ENCODE results near the gene USH2A.
"Not testable (repeated sequence)": the region's sequence is repeated elsewhere in the genome, so short reads cannot be mapped to it uniquely, and the experiment has no call there.

Gene USH2A

GRCh38 chr1:216175714-216176113 lies 247.5 kb downstream of the USH2A start:
- TF ChIP-seq CTCF (IDR thresholded peaks at IDR 0.05; ENCODE audit: insufficient read depth, low read length, poor library complexity, severe bottlenecking): no peak
- H3K27me3 ChIP-seq (replicated peaks; ENCODE audit: control insufficient read depth, insufficient read depth, low read length): no peaks in the 10 kb centered on the region
- no peak for DNase-seq (ENCODE audit: extremely low read depth, insufficient read length)

GRCh38 chr1:216173376-216173995 lies 249.8 kb downstream of the USH2A start:
- DNase-seq (ENCODE audit: extremely low read depth, insufficient read length): no peak
- no peaks in the 10 kb centered on the region for H3K36me3 ChIP-seq (ENCODE audit: control insufficient read depth, insufficient read depth, low read length)
- no peak overlapping the region for H3K4me3 ChIP-seq (replicated peaks; ENCODE audit: low read depth, low read length)
- H3K27me3 ChIP-seq (replicated peaks; ENCODE audit: control insufficient read depth, insufficient read depth, low read length): no peaks in the 10 kb centered on the region
- TF ChIP-seq CTCF (IDR thresholded peaks at IDR 0.05; ENCODE audit: insufficient read depth, low read length, poor library complexity, severe bottlenecking): no peak

More at GRCh38 chr1:216175714-216176113, 247.5 kb downstream of the USH2A start:
- Histone ChIP-seq H3K4me3 (replicated peaks; ENCODE audit: low read depth, low read length) (no peak overlapping the region), H3K36me3 (ENCODE audit: control insufficient read depth, insufficient read depth, low read length) (no peaks in the 10 kb centered on the region)

GRCh38 chr1:216169351-216169750 lies 253.9 kb downstream of the USH2A start:
- H3K4me3 ChIP-seq (replicated peaks; ENCODE audit: low read depth, low read length): no peak overlapping the region
- DNase-seq (ENCODE audit: extremely low read depth, insufficient read length): no peak
- no peaks in the 10 kb centered on the region for H3K36me3 ChIP-seq (ENCODE audit: control insufficient read depth, insufficient read depth, low read length)
- no peak for TF ChIP-seq CTCF (IDR thresholded peaks at IDR 0.05; ENCODE audit: insufficient read depth, low read length, poor library complexity, severe bottlenecking)
- H3K27me3 ChIP-seq (replicated peaks; ENCODE audit: control insufficient read depth, insufficient read depth, low read length): no peaks in the 10 kb centered on the region

- no peak for TF ChIP-seq CTCF (IDR thresholded peaks at IDR 0.05; ENCODE audit: insufficient read depth, low read length, poor library complexity, severe bottlenecking)
- H3K4me3 ChIP-seq (replicated peaks; ENCODE audit: low read depth, low read length): no peak overlapping the region
- no peaks in the 10 kb centered on the region for H3K27me3 ChIP-seq (replicated peaks; ENCODE audit: control insufficient read depth, insufficient read depth, low read length)
- DNase-seq (ENCODE audit: extremely low read depth, insufficient read length): no peak
- H3K36me3 ChIP-seq (ENCODE audit: control insufficient read depth, insufficient read depth, low read length): no peaks in the 10 kb centered on the region
Measured at GRCh38 chr1:216168546-216168945, 254.7 kb downstream of the USH2A start.

- Histone ChIP-seq H3K36me3 (ENCODE audit: control insufficient read depth, insufficient read depth, low read length) (no peaks in the 10 kb centered on the region), H3K27me3 (replicated peaks; ENCODE audit: control insufficient read depth, insufficient read depth, low read length) (no peaks in the 10 kb centered on the region), H3K4me3 (replicated peaks; ENCODE audit: low read depth, low read length) (no peak overlapping the region)
- no peak for TF ChIP-seq CTCF (IDR thresholded peaks at IDR 0.05; ENCODE audit: insufficient read depth, low read length, poor library complexity, severe bottlenecking)
- no peak for DNase-seq (ENCODE audit: extremely low read depth, insufficient read length)
Measured at GRCh38 chr1:216154063-216154462, 269.2 kb downstream of the USH2A start.

- Histone ChIP-seq H3K4me3 (replicated peaks; ENCODE audit: low read depth, low read length) (no peak overlapping the region), H3K27me3 (replicated peaks; ENCODE audit: control insufficient read depth, insufficient read depth, low read length) (no peaks in the 10 kb centered on the region), H3K36me3 (ENCODE audit: control insufficient read depth, insufficient read depth, low read length) (no peaks in the 10 kb centered on the region)
- no peak for DNase-seq (ENCODE audit: extremely low read depth, insufficient read length)
- TF ChIP-seq CTCF (IDR thresholded peaks at IDR 0.05; ENCODE audit: insufficient read depth, low read length, poor library complexity, severe bottlenecking): no peak
Measured at GRCh38 chr1:216153130-216153529, 270.1 kb downstream of the USH2A start.

- H3K36me3 ChIP-seq (ENCODE audit: control insufficient read depth, insufficient read depth, low read length); DNase-seq (ENCODE audit: extremely low read depth, insufficient read length); H3K27me3 ChIP-seq (replicated peaks; ENCODE audit: control insufficient read depth, insufficient read depth, low read length); H3K4me3 ChIP-seq (replicated peaks; ENCODE audit: low read depth, low read length): not testable (repeated sequence)
Measured at GRCh38 chr1:216145451-216146018, 277.7 kb downstream of the USH2A start.
